Spleen (tissue), 11 donors: Measurements from ENCODE around the gene ANO5. TPM values are rescaled to one million over a fixed set of nuclear protein-coding genes. Genes with fewer than 3 reads are reported as not detected.

Experiments used
- DNase-seq: peaks from one replicate; pipeline ENCODE4 v3.0.0-alpha.2; 2020
- H3K27ac ChIP-seq, 8 donors: fragments of 200-600 bp; sonication (generic) in 7 of 8; 1 replicate in 4 of 8; 2 replicates in 4 of 8; pipeline versions ENCODE4 v1.5.0 to v1.8.0; 2016 to 2021; ENCODE audit warnings: inconsistent platforms in 4 of 8, mild to moderate bottlenecking in 4 of 8, moderate library complexity in 1 of 8
- H3K27me3 ChIP-seq, 7 donors: fragments of 200-600 bp; sonication (generic) in 6 of 7; replicated peaks in 1 of 7; 1 replicate in 4 of 7; 2 replicates in 3 of 7; pipeline versions ENCODE4 v1.5.0 to v1.8.0; 2016 to 2021; ENCODE audit warnings: inconsistent platforms in 3 of 7, mild to moderate bottlenecking in 1 of 7
- H3K36me3 ChIP-seq, 6 donors: fragments of 200-600 bp; sonication (generic) in 5 of 6; 1 replicate in 4 of 6; 2 replicates in 2 of 6; pipeline versions ENCODE4 v1.5.0 to v1.8.0; 2016 to 2021; ENCODE audit warnings: inconsistent platforms in 2 of 6
- H3K4me1 ChIP-seq, 6 donors: fragments of 200-600 bp; sonication (generic) in 5 of 6; 1 replicate in 3 of 6; 2 replicates in 3 of 6; pipeline versions ENCODE4 v1.5.0 to v1.8.0; 2016 to 2021; ENCODE audit warnings: inconsistent platforms in 3 of 6
- H3K4me3 ChIP-seq, 8 donors: fragments of 200-600 bp; sonication (generic) in 7 of 8; 1 replicate in 4 of 8; 2 replicates in 4 of 8; pipeline versions ENCODE4 v1.5.0 to v1.8.0; 2016 to 2021; ENCODE audit warnings: inconsistent platforms in 4 of 8, mild to moderate bottlenecking in 4 of 8, moderate library complexity in 2 of 8
- H3K9me3 ChIP-seq, 8 donors: fragments of 200-600 bp; sonication (generic) in 7 of 8; 1 replicate in 4 of 8; 2 replicates in 4 of 8; pipeline versions ENCODE4 v1.5.0 to v1.8.0; 2016 to 2021; ENCODE audit warnings: inconsistent platforms in 4 of 8
- POLR2A ChIP-seq, 3 donors: fragments of 450-650 bp; IDR thresholded peaks; one replicate each; pipeline ENCODE4 v1.5.1; 2017; ENCODE audit warnings: antibody characterized with exemption in 3 of 3, mild to moderate bottlenecking in 1 of 3
- POLR2AphosphoS5 ChIP-seq, 3 donors: sonication (generic); formaldehyde crosslinking; IDR thresholded peaks; one replicate each; pipeline ENCODE4 v1.5.1; 2017; ENCODE audit warnings: antibody characterized with exemption in 3 of 3
- WGBS, 5 donors: extraction: QIAGEN DNeasy Blood & Tissue Kit in 3 of 5; methylation state at CpG; one replicate each; pipeline versions ENCODE4 v1.1.5 to v1.1.7; 2013 to 2018; 5-methylcytosine and 5-hydroxymethylcytosine counted together
- intact Hi-C: fragments of 100-400 bp; cut with DNase I; formaldehyde crosslinking; loops from one replicate; pipeline ENCODE4 v1.15.0; 2023; ENCODE audit warnings: low total_unique reads
- polyA plus RNA-seq, 3 donors: library from polyadenylated mRNA; stranded (reverse); fragments of 200-250 nt; gene quantifications; one replicate each; pipeline ENCODE4 v1.2.1, GENCODE V29; 2013
- total RNA-seq, 7 donors: library from RNA; depleted of rRNA in 3 of 7; stranded (reverse); fragments of >200 nt in 3 of 7; fragmentation: NEBNext Ultra II Directional in 4 of 7; extraction: Animal tissue kit (Norgen Biotek cat#: 25700) in 4 of 7; gene quantifications; one replicate each; pipeline versions ENCODE4 v1.1.0 to v1.2.1, GENCODE V29; 2016 to 2021
- TF ChIP-seq, protein P1 (sequence below), 11 experiments: fragments of 200-600 bp in 7 of 11; fragments of 450-650 bp in 4 of 11; sonication (generic) in 4 of 11; IDR thresholded peaks in 8 of 11; conservative IDR thresholded peaks in 3 of 11; 1 replicate in 7 of 11; 2 replicates in 4 of 11; pipeline versions ENCODE4 v1.4.0 to v1.8.0; 2016 to 2021; ENCODE audit warnings: antibody characterized with exemption in 11 of 11, inconsistent platforms in 4 of 11, mild to moderate bottlenecking in 1 of 11
- donor health status: healthy with polysubstance abuse.
- donor health status: DM: no; HTN: no; CAD: no; lungs with moderate emphysema.
- donor health status: DM: no; HTN: no; CAD: no.
- donor health status: Bipolar disorder and iron deficiency.
- donor health status: healthy.
- donor health status: DM: no; HTN: no; CAD: no.
- donor health status: DM: yes; HTN: yes; CAD: no.

ANO5 gene
- total and polyA plus RNA-seq, 10 donors = 0.33 to 6.5 (median 2.8) TPM

DNA sequence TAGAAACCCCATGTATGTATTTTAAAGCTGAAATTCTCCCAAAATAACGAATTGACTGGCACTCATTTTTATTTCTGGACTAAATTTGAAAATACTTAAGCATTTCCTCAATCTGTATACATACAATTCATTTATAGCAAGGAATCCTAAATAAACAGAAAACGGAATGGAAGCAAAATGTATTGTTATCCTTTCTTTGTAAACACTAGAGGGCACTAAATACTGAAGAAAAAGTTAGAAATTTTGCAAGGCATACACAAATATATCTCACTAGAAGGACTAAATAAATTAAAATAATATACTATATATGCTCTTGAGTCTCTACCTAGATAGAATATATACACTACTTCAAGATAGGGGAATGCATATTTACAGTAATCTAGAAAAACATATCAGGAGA is 23.1 kb upstream of the ANO5 start:
- Histone ChIP-seq H3K4me3 (no peak overlapping the region), H3K27ac (no peak overlapping the region), H3K9me3 (no peaks in the 10 kb centered on the region), H3K4me1 (no peaks in the 10 kb centered on the region), H3K27me3 (no peaks in the 10 kb centered on the region), H3K36me3 (no peaks in the 10 kb centered on the region)
- TF ChIP-seq, protein P1, sequence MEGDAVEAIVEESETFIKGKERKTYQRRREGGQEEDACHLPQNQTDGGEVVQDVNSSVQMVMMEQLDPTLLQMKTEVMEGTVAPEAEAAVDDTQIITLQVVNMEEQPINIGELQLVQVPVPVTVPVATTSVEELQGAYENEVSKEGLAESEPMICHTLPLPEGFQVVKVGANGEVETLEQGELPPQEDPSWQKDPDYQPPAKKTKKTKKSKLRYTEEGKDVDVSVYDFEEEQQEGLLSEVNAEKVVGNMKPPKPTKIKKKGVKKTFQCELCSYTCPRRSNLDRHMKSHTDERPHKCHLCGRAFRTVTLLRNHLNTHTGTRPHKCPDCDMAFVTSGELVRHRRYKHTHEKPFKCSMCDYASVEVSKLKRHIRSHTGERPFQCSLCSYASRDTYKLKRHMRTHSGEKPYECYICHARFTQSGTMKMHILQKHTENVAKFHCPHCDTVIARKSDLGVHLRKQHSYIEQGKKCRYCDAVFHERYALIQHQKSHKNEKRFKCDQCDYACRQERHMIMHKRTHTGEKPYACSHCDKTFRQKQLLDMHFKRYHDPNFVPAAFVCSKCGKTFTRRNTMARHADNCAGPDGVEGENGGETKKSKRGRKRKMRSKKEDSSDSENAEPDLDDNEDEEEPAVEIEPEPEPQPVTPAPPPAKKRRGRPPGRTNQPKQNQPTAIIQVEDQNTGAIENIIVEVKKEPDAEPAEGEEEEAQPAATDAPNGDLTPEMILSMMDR (IDR thresholded peaks at IDR 0.05 in 8 of 11, conservative IDR thresholded peaks at IDR 0.05 in 3 of 11) = peak in 5 of 11 experiments; percentile 6 to 30 (median 23)
- TF ChIP-seq POLR2A (IDR thresholded peaks at IDR 0.05) = no peak
- TF ChIP-seq POLR2AphosphoS5 (IDR thresholded peaks at IDR 0.05) = no peak
- intact Hi-C loops = loop anchor here (10.0 kb wide), 1 partner anchor 135 kb away; no protein-coding TSS in a partner anchor
- DNase-seq = no peak
- 0 to 3% (median 2%) methylated on average over 2 of the region's 2 CpGs for WGBS, 5 donors

DNA sequence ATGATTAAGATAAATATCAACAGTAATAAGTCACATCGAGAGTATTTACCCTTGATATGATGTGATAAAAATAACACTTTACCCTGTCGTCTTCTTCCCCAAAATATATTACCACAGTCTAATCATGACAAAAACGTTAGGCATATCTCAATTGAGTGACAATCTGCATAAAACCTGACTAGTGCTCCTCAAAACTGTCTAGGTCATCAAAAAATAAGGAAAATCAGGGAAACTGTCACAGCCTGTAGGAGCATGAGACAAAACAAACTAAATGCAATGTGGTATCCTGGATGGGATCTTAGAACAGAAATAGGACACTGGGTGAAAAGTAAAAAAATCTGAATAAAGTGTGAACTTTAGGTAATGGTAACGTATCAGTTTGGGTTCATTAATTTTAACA is 19.4 kb upstream of the ANO5 start:
- no peaks in the 10 kb centered on the region for H3K4me1 ChIP-seq
- no peaks in the 10 kb centered on the region for H3K36me3 ChIP-seq
- DNase-seq = no peak
- 31 to 43% (median 38%) methylated on average over 4 of the region's 4 CpGs for WGBS, 5 donors
- intact Hi-C loops = no loop called here
- H3K27me3 ChIP-seq = no peaks in the 10 kb centered on the region
- no peaks in the 10 kb centered on the region for H3K9me3 ChIP-seq
- H3K4me3 ChIP-seq = no peak overlapping the region
- TF ChIP-seq, protein P1 (IDR thresholded peaks at IDR 0.05 in 8 of 11, conservative IDR thresholded peaks at IDR 0.05 in 3 of 11) = no peak
- TF ChIP-seq POLR2AphosphoS5 (IDR thresholded peaks at IDR 0.05) (no peak), POLR2A (IDR thresholded peaks at IDR 0.05) (no peak)
- no peak overlapping the region for H3K27ac ChIP-seq

DNA sequence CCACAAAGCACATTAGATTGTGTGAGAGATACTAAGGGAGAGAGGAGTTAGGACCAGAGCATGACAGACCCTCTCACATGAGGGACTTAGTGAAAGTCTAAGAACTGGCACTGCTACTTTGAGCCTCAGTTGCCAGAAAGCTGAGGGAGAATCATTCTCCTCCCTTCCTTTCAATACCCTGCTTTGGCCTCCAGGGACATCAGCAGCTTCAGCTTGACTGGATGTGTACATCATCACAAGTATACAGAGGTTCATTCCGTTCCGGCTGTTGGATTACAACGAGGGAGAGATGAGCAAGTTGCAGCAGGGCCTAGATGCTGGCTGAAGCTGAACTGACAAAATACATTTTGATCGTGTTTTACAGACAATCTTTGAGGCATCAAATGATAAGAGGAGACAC is 15.7 kb upstream of the ANO5 start:
- Histone ChIP-seq H3K9me3 (no peaks in the 10 kb centered on the region), H3K36me3 (no peaks in the 10 kb centered on the region), H3K27me3 (no peaks in the 10 kb centered on the region), H3K4me3 (no peak overlapping the region), H3K4me1 (no peaks in the 10 kb centered on the region), H3K27ac (no peak overlapping the region)
- DNase-seq = no peak
- 79 to 89% (median 83%) methylated on average over 4 of the region's 4 CpGs for WGBS, 5 donors
- intact Hi-C loops = no loop called here
- TF ChIP-seq, protein P1 (IDR thresholded peaks at IDR 0.05 in 8 of 11, conservative IDR thresholded peaks at IDR 0.05 in 3 of 11) = no peak
- TF ChIP-seq POLR2A (IDR thresholded peaks at IDR 0.05) = no peak

DNA sequence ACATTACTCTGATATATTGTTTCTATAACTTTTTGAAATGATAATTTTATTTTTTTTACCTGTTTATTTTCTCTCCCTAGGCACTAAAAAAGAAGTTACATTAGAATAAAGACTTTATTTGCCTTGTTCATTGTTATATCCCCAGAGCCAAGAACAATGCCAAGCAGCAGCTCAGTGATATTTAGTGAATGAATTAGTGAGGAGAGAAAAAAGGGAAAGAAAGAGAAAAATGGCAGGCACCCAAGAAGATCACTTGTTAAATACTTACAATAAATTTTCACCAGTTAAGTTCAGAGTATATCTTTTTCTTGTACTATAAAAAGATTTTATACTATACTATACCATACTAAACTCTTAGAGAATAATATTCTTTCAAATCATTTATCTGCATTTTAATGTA is 13.3 kb upstream of the ANO5 start:
- no peaks in the 10 kb centered on the region for H3K9me3 ChIP-seq
- H3K4me3 ChIP-seq = no peak overlapping the region
- H3K27ac ChIP-seq = no peak overlapping the region
- TF ChIP-seq, protein P1 (IDR thresholded peaks at IDR 0.05 in 8 of 11, conservative IDR thresholded peaks at IDR 0.05 in 3 of 11) = no peak
- TF ChIP-seq POLR2A (IDR thresholded peaks at IDR 0.05) = no peak
- no peak for TF ChIP-seq POLR2AphosphoS5 (IDR thresholded peaks at IDR 0.05)
- intact Hi-C loops = no loop called here
- no peak for DNase-seq
- no peaks in the 10 kb centered on the region for H3K36me3 ChIP-seq
- H3K27me3 ChIP-seq = no peaks in the 10 kb centered on the region
- H3K4me1 ChIP-seq = no peaks in the 10 kb centered on the region
